HUES6 (cell line): ENCODE results near the gene SPAAR.
"Not testable (repeated sequence)": the region's sequence is repeated elsewhere in the genome, so short reads cannot be mapped to it uniquely, and the experiment has no call there.

Source experiments
- H3K27ac ChIP-seq: 2 replicates; pipeline ENCODE4 v1.7.0; 2013; ENCODE audit warnings: low read depth, mild to moderate bottlenecking, low read length, inconsistent platforms
- H3K27me3 ChIP-seq: 2 replicates; pipeline ENCODE4 v1.6.1; 2013; ENCODE audit warnings: low read length; ENCODE audit not compliant: control insufficient read depth, insufficient read depth
- H3K36me3 ChIP-seq: 2 replicates; pipeline ENCODE4 v1.6.1; 2013; ENCODE audit warnings: low read length; ENCODE audit not compliant: control insufficient read depth, insufficient read depth
- H3K4me1 ChIP-seq: 2 replicates; pipeline ENCODE4 v1.6.1; 2013; ENCODE audit warnings: low read length; ENCODE audit not compliant: control insufficient read depth, insufficient read depth
- H3K4me3 ChIP-seq: 2 replicates; pipeline ENCODE4 v1.5.1; 2013; ENCODE audit warnings: low read depth, low read length
- H3K9ac ChIP-seq: one replicate; pipeline ENCODE4 v1.6.1; 2013; ENCODE audit warnings: mild to moderate bottlenecking, low read length
- H3K9me3 ChIP-seq: 2 replicates; pipeline ENCODE4 v1.6.1; 2013; ENCODE audit warnings: low read depth, low read length; ENCODE audit not compliant: control insufficient read depth, insufficient read depth

The SPAAR gene

GRCh38 chr9:35912791-35913400 is 3.6 kb downstream of the SPAAR start:
- H3K27ac ChIP-seq, result no peak overlapping the region
- H3K27me3 ChIP-seq, result no peaks in the 10 kb centered on the region
- H3K4me1 ChIP-seq, result peaks cover 38% of the 10 kb centered on the region
- no peak overlapping the region for H3K4me3 ChIP-seq
- H3K9ac ChIP-seq, result no peak overlapping the region
- H3K9me3 ChIP-seq, result peaks cover 3% of the 10 kb centered on the region; the same call in 1 of the 2 replicates
- no peaks in the 10 kb centered on the region for H3K36me3 ChIP-seq

GRCh38 chr9:35913429-35913828 is 4.1 kb downstream of the SPAAR start:
- H3K9me3 ChIP-seq, H3K4me3 ChIP-seq, H3K27me3 ChIP-seq, H3K36me3 ChIP-seq, H3K27ac ChIP-seq, H3K9ac ChIP-seq: not testable (repeated sequence)
- peaks cover 33% of the 10 kb centered on the region for H3K4me1 ChIP-seq

GRCh38 chr9:35914301-35914807 is 5.1 kb downstream of the SPAAR start:
- Histone ChIP-seq H3K4me3 (no peak overlapping the region), H3K4me1 (peaks cover 24% of the 10 kb centered on the region), H3K9ac (no peak overlapping the region), H3K36me3 (no peaks in the 10 kb centered on the region), H3K9me3 (peaks cover 3% of the 10 kb centered on the region; the same call in 1 of the 2 replicates), H3K27me3 (no peaks in the 10 kb centered on the region), H3K27ac (no peak overlapping the region)

- no peaks in the 10 kb centered on the region for H3K36me3 ChIP-seq
Observed at GRCh38 chr9:35915681-35916294, 6.5 kb downstream of the SPAAR start.

GRCh38 chr9:35917261-35917660 is 8.0 kb downstream of the SPAAR start:
- Histone ChIP-seq H3K9me3 (peaks cover 3% of the 10 kb centered on the region; the same call in 1 of the 2 replicates), H3K27ac (no peak overlapping the region), H3K27me3 (no peaks in the 10 kb centered on the region), H3K4me1 (peaks cover 9% of the 10 kb centered on the region), H3K9ac (no peak overlapping the region), H3K4me3 (no peak overlapping the region), H3K36me3 (no peaks in the 10 kb centered on the region)

More at GRCh38 chr9:35915681-35916294, 6.5 kb downstream of the SPAAR start:
- no peak overlapping the region for H3K9ac ChIP-seq
- H3K4me3 ChIP-seq, result no peak overlapping the region
- H3K4me1 ChIP-seq, result peaks cover 10% of the 10 kb centered on the region
- no peaks in the 10 kb centered on the region for H3K27me3 ChIP-seq
- H3K9me3 ChIP-seq, result peaks cover 3% of the 10 kb centered on the region; the same call in 1 of the 2 replicates
- H3K27ac ChIP-seq, result no peak overlapping the region

GRCh38 chr9:35918780-35919179 is 9.5 kb downstream of the SPAAR start:
- no peak overlapping the region for H3K27ac ChIP-seq
- H3K9me3 ChIP-seq, result 0 out of 2 replicates have a peak, but pooled peaks cover 3% of the 10 kb centered on the region
- no peaks in the 10 kb centered on the region for H3K36me3 ChIP-seq
- H3K4me3 ChIP-seq, result no peak overlapping the region
- no peaks in the 10 kb centered on the region for H3K27me3 ChIP-seq
- peaks cover 10% of the 10 kb centered on the region for H3K4me1 ChIP-seq
- H3K9ac ChIP-seq, result no peak overlapping the region

- Histone ChIP-seq H3K4me1 (peaks cover 16% of the 10 kb centered on the region), H3K27me3 (no peaks in the 10 kb centered on the region), H3K9me3 (no peaks in the 10 kb centered on the region), H3K27ac (no peak overlapping the region), H3K36me3 (no peaks in the 10 kb centered on the region), H3K9ac (no peak overlapping the region), H3K4me3 (no peak overlapping the region)
Observed at GRCh38 chr9:35919212-35920008, 10.1 kb downstream of the SPAAR start.

- Histone ChIP-seq H3K4me1 (peaks cover 16% of the 10 kb centered on the region), H3K9me3 (no peaks in the 10 kb centered on the region), H3K27me3 (no peaks in the 10 kb centered on the region), H3K4me3 (no peak overlapping the region), H3K9ac (no peak overlapping the region), H3K27ac (no peak overlapping the region), H3K36me3 (no peaks in the 10 kb centered on the region)
Observed at GRCh38 chr9:35920051-35920620, 10.8 kb downstream of the SPAAR start.

- no peak overlapping the region for H3K27ac ChIP-seq
- peaks cover 7% of the 10 kb centered on the region; the same call in 1 of the 2 replicates for H3K4me1 ChIP-seq
- no peaks in the 10 kb centered on the region for H3K36me3 ChIP-seq
- no peak overlapping the region for H3K4me3 ChIP-seq
- H3K9me3 ChIP-seq, result no peaks in the 10 kb centered on the region
- no peaks in the 10 kb centered on the region for H3K27me3 ChIP-seq
- H3K9ac ChIP-seq, result no peak overlapping the region
Observed at GRCh38 chr9:35923598-35923926, 14.3 kb downstream of the SPAAR start.

GRCh38 chr9:35923927-35924763 is 14.9 kb downstream of the SPAAR start:
- no peaks in the 10 kb centered on the region for H3K27me3 ChIP-seq
- no peaks in the 10 kb centered on the region for H3K36me3 ChIP-seq
- no peaks in the 10 kb centered on the region for H3K9me3 ChIP-seq
- H3K27ac ChIP-seq, result no peak overlapping the region
- no peak overlapping the region for H3K9ac ChIP-seq
- H3K4me1 ChIP-seq, result peaks cover 7% of the 10 kb centered on the region; the same call in 1 of the 2 replicates
- H3K4me3 ChIP-seq, result no peak overlapping the region
